H4 (cell line): ENCODE results near the gene KPNB1. TPM values are rescaled to one million over a fixed set of nuclear protein-coding genes. Genes with fewer than 3 reads are reported as not detected.

Experiments
- DNase-seq: peaks from one replicate; pipeline ENCODE4 v3.0.0-alpha.2; 2015; ENCODE audit warnings: low spot score
- total RNA-seq: library from RNA; depleted of rRNA; stranded (reverse); fragments of >200 nt; shearing (Covaris generic); gene quantifications from 2 replicates; pipeline ENCODE4 v1.2.3, GENCODE V29; 2014; rRNA removed

Gene KPNB1
- total RNA-seq, 1 experiment from 2014 or later: 436 TPM

DNA sequence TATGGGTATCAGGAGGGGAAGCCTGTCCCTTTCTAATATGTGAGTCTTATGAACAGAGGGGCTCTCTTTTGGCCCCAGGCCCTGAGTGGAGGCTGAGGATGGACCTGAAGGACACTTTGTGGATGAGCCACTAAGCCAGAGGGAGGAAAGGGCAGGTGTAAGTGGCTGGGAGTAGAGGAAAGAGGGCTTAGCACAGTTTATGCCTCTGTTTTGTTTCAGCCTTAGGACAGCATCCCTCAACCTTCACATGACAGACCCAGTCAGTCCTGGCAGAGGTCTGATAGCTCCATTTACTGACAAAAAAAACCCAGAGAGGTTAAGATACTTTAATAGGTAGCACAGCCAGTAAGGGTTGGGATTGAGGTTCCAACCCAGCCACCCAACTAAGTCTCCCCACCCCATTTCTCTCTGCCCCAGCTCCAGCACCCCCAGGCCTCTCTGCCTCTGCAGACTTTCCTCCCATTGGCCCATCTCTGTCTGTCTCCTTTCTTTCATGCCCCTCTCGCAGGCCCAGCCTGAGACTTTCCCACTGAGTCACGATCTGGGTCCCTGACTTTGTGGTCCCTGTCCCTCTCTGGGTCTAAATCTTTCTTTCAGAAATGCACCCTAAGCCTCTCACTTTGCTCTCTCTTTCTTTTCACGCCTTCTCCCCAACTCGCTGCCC lies 78.6 kb downstream of the KPNB1 start:
- no peak for DNase-seq

GRCh38 chr17:47729476-47729875 lies 79.8 kb downstream of the KPNB1 start:
- no peak for DNase-seq

GRCh38 chr17:47730681-47731080 lies 81.0 kb downstream of the KPNB1 start:
- no peak for DNase-seq

DNA sequence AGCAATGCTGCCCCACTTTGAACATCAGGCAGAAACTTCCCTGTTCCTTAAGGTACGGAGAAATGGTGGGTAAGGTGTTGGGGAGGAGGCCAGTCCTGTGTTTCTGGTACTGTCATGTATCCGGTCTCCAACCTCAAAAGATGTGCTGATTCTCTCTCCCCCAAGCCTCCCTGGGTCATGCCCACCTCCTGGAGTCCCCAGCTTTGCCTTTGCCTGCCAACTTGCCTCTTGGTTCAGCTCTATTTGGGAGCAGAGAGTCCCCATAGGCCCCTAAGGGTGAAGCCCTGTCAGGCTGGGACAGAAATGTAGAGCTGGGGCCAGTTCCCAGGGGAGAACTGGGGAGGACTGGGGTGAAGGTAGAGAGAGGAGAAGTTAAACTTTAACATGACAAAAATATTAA lies 81.7 kb downstream of the KPNB1 start:
- no peak for DNase-seq

GRCh38 chr17:47732399-47733046 lies 82.8 kb downstream of the KPNB1 start:
- no peak for DNase-seq

- DNase-seq: no peak
Observed at GRCh38 chr17:47733047-47733673, 83.4 kb downstream of the KPNB1 start, which contains the start of gene TBX21. Gene TBX21 (plus strand): TSS chr17:47733236. CDS start chr17:47733455, 219 bp downstream.

DNA sequence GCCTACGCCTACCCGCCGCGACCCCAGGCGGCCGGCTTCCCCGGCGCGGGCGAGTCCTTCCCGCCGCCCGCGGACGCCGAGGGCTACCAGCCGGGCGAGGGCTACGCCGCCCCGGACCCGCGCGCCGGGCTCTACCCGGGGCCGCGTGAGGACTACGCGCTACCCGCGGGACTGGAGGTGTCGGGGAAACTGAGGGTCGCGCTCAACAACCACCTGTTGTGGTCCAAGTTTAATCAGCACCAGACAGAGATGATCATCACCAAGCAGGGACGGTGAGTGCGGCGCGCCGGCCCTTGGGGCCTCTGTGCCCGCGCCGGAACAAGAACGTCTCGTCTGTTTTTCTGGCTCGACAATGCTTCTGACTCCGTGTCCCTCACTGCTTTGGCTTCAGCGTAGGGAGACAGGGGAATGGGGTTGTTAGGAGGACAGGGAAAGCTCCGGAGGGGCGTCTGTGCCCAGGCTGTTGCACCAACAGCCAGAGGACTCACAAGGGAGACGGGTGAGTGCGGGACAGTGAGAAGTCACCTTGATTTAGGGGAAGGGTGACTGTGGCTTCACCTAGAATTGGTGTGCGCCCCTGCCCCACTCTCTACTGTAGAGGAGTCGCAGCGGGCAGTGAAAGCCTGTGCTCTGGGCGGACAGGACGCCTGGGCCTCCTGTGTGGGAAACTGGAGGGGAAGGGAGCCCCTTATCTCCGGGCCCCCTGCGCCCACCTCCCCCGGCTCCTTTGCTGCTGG lies 84.1 kb downstream of the KPNB1 start:
- DNase-seq: no peak

GRCh38 chr17:47735139-47735464 lies 85.4 kb downstream of the KPNB1 start:
- DNase-seq: no peak

Other genes with a start within 250 kb of the KPNB1 start
- 31.2 and 53.5 TPM in 2 replicates for gene NPEPPS, start 118.8 kb upstream of the KPNB1 start, total RNA-seq
- 7.8 and 13.7 TPM in 2 replicates for gene TBKBP1, start 44.2 kb downstream of the KPNB1 start, total RNA-seq
- 0.10 TPM in 1 of 2 replicates, not detected in the other for gene TBX21, start 83.3 kb downstream of the KPNB1 start, total RNA-seq
- gene OSBPL7, start 171.9 kb downstream of the KPNB1 start, total RNA-seq: 1.9 and 4.4 TPM in 2 replicates
- 54.8 and 69.1 TPM in 2 replicates for gene MRPL10, start 181.6 kb downstream of the KPNB1 start, total RNA-seq
- 0.27 and 0.35 TPM in 2 replicates for gene LRRC46, start 181.8 kb downstream of the KPNB1 start, total RNA-seq
- gene SCRN2, start 191.4 kb downstream of the KPNB1 start, total RNA-seq: 21.0 and 21.9 TPM in 2 replicates
- 0.14 and 0.21 TPM in 2 replicates for gene SP6, start 201.2 kb downstream of the KPNB1 start, total RNA-seq
- 1.0 and 1.9 TPM in 2 replicates for gene SP2, start 246.3 kb downstream of the KPNB1 start, total RNA-seq